AML-193 (cell line): ENCODE results near the gene EBPL.
A peak's percentile ranks its signal among the peaks of the same experiment; 100 is the strongest.
"Not testable (repeated sequence)": the region's sequence is repeated elsewhere in the genome, so short reads cannot be mapped to it uniquely, and the experiment has no call there.

Experiments
- DNase-seq, 2 experiments: peaks; one replicate each; lab custom pipeline; 2025; lab: John Stamatoyannopoulos, UW

Gene EBPL

GRCh38 chr13:49690995-49691784, at the start of gene EBPL:
EBPL (minus strand) TSS chr13:49691486; CDS start chr13:49691424, 62 bp downstream.
- peak; percentile 74 to 84 for DNase-seq

DNA sequence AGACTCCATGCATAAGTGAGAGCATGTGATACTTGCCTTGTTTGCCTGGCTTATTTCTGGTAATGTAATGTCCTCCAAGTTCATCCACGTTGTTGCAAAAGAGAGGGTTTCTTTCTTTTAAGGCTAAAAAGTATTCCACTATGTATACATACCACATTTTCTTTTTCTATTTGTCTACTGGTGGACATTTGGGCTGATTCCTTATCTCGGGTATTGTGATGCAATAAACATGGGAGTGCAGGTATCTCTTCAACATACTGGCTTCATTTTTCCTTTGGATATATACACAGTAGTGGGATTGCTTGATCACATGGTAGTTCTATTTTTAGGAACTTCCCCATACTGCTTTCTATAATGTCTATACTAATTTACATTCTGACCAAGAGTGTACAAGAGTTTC, 49.6 kb upstream of the EBPL start:
- no peak for DNase-seq

DNA sequence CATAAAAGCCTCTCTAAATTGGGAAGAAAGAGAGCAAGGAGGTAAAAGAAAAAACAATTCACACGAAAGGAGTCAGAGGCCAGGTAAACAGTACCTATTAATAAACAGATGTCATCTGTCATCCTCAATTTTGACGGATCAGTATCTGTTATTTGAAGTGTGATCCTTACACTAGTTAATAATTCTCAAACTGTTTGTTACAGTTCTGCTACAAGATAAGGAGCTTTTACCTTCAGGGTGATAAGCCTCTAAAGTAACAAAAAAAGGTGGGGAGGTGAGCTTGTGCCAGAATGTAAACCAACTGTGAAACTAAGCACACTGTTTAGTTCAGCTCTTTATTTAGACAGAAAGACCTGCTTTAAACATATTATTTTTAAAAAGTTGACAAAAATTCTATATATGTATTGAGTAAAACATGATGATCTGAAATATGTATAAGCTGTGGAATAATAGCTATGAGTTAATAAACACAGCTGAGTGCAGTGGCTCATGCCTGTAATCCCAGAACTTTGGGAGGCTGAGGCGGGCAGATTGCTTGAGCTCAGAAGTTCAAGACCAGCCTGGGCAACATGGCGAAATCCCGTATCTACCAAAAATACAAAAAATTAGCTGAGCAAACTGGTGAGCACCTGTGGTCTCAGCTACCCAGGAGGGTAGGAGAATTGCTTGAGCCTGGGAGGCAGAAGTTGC, 48.4 kb upstream of the EBPL start:
- DNase-seq: no peak

- no peak for DNase-seq
Observed at GRCh38 chr13:49733181-49733951, 42.1 kb upstream of the EBPL start.

GRCh38 chr13:49731766-49732165, 40.5 kb upstream of the EBPL start:
- DNase-seq: no peak

DNA sequence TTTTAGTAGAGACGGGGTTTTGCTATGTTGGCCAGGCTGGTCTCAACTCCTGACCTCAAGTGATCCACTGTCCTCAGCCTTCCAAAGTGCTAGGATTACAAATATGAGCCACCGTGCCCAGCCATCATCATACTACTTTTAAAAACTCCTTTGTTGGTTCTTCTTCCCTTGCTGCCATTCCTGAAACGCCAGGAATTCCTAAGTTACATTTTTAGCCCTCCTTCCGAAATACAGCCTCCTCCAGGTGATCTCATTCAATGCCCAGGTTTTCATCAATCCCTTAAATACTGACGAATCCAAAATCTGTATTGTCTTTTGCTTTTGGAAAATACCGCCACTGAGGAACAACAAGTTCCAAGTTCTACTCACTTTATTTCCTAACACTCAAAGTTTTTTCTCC, 25.3 kb upstream of the EBPL start:
- no peak for DNase-seq

DNA sequence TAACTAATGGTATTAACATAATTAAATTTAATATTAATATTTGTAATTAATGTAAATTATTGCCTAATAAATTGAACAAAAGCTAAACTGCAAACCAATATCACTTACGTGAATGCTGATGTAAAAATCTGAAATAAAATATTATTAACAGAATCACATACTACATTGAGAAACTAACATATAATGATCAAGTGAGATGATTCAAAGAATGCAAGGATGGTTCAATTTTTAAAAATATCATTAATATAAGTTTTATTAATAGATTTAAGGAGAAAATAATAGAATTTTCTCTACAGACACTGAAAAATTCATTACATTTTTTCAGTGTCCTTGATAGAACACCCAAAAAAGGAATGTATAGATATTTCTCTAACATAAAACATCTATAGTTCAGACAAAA, 23.5 kb upstream of the EBPL start:
- no peak for DNase-seq

DNA sequence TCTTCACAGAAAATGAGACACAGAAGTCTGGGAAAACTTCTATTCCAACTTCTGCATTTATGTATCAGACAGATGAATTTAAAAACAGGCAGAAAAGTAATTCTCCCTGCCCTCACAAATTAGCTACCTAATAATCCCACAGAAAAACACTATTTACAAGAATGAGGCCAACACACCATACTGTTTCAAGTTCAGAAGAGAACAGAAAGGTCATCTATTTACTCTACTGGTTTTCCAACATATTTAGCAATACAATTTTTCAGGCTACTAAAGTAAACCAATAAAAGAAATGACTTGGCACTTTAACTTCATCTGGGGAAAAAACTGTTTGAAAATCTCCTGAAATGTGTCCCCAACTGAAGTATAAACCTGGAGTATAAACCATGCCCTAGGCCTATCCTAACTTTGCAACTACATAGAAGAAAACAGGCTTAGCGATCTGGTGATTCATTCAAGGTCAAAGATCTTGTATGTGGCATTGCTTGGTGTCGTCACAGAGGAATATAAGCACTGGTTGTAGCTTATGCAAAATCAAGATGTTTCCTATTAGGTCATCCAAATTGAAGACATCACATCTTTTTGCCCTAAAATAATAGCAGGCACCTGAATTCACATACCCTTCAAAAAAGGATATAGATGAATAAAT, 20.1 kb upstream of the EBPL start:
- DNase-seq: peak in 1 of 2 experiments; percentile 11

DNA sequence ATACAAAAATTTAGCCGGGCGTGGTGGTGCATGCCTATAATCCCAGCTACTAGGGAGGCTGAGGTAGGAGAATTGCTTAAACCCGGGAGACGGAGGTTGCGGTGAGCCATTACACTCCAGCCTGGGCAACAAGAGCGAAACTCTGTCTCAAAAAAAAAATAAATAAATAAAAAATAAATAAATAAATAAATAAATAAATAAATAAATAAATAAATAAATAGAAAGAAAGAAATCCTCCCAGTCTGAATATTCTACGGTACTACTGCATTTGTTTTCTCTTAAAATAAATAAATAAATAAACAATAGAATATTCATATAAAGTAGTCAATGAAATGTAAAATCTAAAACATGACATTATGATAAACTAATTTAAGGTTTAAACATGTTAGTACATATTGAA, 13.0 kb upstream of the EBPL start:
- not testable (repeated sequence) for DNase-seq

GRCh38 chr13:49701491-49701890, 10.2 kb upstream of the EBPL start:
- no peak for DNase-seq

DNA sequence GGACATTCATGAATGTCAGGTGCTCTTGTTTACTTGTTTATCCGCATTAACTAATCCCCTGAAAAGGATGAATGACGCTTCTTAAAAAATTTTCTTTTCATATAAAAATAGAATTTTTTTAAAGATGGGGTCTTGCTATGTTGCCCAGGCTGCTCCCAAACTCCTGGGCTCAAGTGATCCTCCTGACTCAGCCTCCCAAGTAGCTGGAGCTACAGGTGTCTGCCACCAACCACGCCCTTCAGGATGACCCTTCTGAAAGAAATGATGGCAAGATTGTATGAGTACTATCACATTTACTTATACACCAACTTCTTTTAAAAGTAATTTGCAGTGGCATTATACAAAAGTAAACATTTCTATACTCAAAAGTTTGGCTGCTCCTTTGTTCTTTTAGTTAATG, 6.2 kb upstream of the EBPL start:
- no peak for DNase-seq

DNA sequence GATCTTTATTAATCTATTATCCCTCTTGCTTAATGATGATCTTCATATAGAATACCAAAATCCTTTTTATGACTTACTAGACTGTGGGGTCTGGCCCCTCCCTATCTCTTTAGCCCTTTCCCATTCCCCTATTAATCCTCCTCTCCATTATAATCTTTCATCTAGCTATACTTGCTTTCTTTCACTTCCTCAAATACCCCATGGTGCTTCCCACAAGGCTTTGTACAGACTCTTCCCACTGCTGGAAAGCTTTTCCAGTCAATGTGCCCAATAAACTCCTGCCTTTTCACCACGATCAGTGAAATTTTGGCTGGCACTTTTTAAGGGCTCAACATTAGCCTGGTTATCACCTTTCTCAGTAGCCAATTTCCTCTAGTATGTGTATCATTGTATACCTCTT, 3.2 kb upstream of the EBPL start:
- DNase-seq: no peak

GRCh38 chr13:49693877-49694276, 2.6 kb upstream of the EBPL start:
- DNase-seq: peak in 1 of 2 experiments; percentile 8

DNA sequence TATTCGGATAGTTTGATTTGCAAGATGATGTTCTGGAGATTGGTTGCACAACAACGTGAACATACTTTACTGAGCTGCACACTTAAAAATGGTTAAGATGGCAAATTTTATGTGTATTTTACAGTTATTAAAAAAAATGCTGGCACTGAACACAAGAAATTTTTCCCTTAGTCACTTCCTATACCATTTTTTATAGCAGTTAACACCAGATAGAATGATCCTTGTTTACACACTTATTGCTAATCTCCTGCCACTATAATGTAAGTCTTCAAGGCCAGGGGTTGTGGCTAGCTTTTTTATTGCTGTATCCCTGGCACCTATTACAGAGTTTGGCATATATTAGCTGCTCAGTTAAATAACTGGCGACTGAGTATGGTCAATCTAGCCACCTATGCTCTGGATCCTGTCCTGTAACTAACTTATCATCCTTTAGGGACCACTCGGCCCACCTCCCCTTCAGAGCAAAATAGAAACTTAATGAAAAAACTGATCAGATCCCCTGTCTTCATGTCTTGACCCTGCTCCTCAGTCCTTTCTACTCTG, 2.0 kb upstream of the EBPL start:
- peak; percentile 17 to 35 for DNase-seq

- DNase-seq: peak; percentile 41 to 59
Observed at GRCh38 chr13:49690133-49690994, 922 bp downstream of the EBPL start.

DNA sequence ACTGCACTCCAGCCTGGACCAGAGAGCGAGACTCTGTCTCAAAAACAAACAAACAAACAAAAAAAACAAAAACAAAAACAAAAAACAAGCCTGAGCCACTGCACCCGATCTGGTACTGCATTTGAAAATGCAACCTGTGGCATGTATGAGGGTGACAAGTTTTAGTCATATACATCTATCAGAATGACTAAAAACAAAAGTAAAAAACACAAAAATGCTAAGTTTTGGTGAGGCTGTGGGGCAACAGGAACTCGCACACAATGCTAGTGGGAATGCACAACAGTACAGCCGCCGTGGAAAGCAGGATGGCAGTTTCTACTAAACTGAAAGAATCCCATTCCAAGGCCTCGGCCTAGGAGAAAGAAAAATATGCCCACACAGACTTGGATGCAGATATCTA, 7.8 kb downstream of the EBPL start:
- no peak for DNase-seq

- DNase-seq: no peak
Observed at GRCh38 chr13:49681842-49682435, 9.3 kb downstream of the EBPL start.

DNA sequence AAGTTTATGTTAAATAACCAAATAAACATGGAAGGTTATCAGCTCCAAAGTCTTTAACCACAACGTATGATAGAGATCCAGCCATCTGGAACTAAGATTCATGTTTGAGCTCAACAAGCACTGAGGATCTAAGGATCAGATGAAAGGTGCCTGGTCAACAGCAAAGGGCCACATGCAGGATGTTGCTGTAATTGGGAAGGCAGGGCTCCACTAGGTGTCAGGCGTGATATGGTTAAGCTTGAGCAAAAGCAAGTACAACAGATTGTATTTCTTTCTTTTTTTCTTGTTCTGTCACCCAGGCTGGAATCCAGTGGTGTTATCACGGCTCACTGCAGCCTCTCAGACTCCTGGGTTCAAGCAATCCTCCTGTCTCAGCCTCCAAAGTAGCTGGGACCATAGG, 12.0 kb downstream of the EBPL start:
- DNase-seq: peak; percentile 41

- no peak for DNase-seq
Observed at GRCh38 chr13:49678191-49678914, 12.9 kb downstream of the EBPL start.
